Measurements from ENCODE around the gene SRBD1. TPM values are rescaled to one million over a fixed set of nuclear protein-coding genes. Genes with fewer than 3 reads are reported as not detected.
"Not testable (repeated sequence)": the region's sequence is repeated elsewhere in the genome, so short reads cannot be mapped to it uniquely, and the experiment has no call there.

SRBD1 gene
- polyA plus RNA-seq, 1 donor (not counting 4 experiments of a cell fraction or from before 2014, with no cell fraction given), result 8.8 TPM

- dilution Hi-C loops (cut with MboI; ENCODE audit: extremely low pct_ligation_motif_present, low sequenced_read_pairs), result no loop called here
- Histone ChIP-seq H3K79me2 (ENCODE audit: control insufficient read depth, insufficient read depth, low read length) (no peaks in the 10 kb centered on the region), H3K9me1 (ENCODE audit: control insufficient read depth, extremely low read depth, insufficient read depth, low read length) (no peaks in the 10 kb centered on the region), H3K27ac (ENCODE audit: control insufficient read depth, insufficient read depth, low read length) (no peak overlapping the region), H3K27me3 (ENCODE audit: control insufficient read depth, extremely low read depth, insufficient read depth, low read length) (no peaks in the 10 kb centered on the region), H4K20me1 (ENCODE audit: control insufficient read depth, extremely low read depth, insufficient read depth, low read length) (no peaks in the 10 kb centered on the region), H3K4me3 (ENCODE audit: control insufficient read depth in 2 of 3, extremely low read depth in 1 of 3, insufficient read depth in 2 of 3, low read depth in 1 of 3, low read length in 3 of 3) (no peak overlapping the region), H3K4me2 (ENCODE audit: control insufficient read depth, extremely low read depth, insufficient read depth, low read depth, low read length) (no peak overlapping the region), H3K36me3 (ENCODE audit: control insufficient read depth in 2 of 2, extremely low read depth in 1 of 2, insufficient read depth in 2 of 2, low read length in 2 of 2) (no peaks in the 10 kb centered on the region), H3K9ac (ENCODE audit: control insufficient read depth, extremely low read depth, insufficient read depth, low read length) (no peak overlapping the region), H3K4me1 (ENCODE audit: control insufficient read depth, extremely low read depth, insufficient read depth, low read length) (peaks cover 6% of the 10 kb centered on the region), H2AFZ (ENCODE audit: control insufficient read depth, low read length) (no peak overlapping the region), H3K9me3 (ENCODE audit: control insufficient read depth, low read depth, low read length) (no peaks in the 10 kb centered on the region)
- no peak for FAIRE-seq
- no peak for DNase-seq (ENCODE audit: low read depth, low spot score)
- no peak for TF ChIP-seq EZH2 (IDR thresholded peaks at IDR 0.05; ENCODE audit: low read length)
- TF ChIP-seq, protein P1, sequence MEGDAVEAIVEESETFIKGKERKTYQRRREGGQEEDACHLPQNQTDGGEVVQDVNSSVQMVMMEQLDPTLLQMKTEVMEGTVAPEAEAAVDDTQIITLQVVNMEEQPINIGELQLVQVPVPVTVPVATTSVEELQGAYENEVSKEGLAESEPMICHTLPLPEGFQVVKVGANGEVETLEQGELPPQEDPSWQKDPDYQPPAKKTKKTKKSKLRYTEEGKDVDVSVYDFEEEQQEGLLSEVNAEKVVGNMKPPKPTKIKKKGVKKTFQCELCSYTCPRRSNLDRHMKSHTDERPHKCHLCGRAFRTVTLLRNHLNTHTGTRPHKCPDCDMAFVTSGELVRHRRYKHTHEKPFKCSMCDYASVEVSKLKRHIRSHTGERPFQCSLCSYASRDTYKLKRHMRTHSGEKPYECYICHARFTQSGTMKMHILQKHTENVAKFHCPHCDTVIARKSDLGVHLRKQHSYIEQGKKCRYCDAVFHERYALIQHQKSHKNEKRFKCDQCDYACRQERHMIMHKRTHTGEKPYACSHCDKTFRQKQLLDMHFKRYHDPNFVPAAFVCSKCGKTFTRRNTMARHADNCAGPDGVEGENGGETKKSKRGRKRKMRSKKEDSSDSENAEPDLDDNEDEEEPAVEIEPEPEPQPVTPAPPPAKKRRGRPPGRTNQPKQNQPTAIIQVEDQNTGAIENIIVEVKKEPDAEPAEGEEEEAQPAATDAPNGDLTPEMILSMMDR (optimal IDR thresholded peaks at IDR 0.05 in 1 of 3, IDR thresholded peaks at IDR 0.05 in 1 of 3, conservative IDR thresholded peaks at IDR 0.05 in 1 of 3; ENCODE audit: extremely low read depth in 1 of 3, insufficient read depth in 2 of 3, low read length in 3 of 3), result no peak
Observed at GRCh38 chr2:45432406-45432805, 178.7 kb downstream of the SRBD1 start.

GRCh38 chr2:45426025-45426424 is 185.0 kb downstream of the SRBD1 start:
- H3K4me3 ChIP-seq (ENCODE audit: control insufficient read depth in 2 of 3, extremely low read depth in 1 of 3, insufficient read depth in 2 of 3, low read depth in 1 of 3, low read length in 3 of 3); H3K36me3 ChIP-seq (ENCODE audit: control insufficient read depth in 2 of 2, extremely low read depth in 1 of 2, insufficient read depth in 2 of 2, low read length in 2 of 2); dilution Hi-C loops (cut with MboI; ENCODE audit: extremely low pct_ligation_motif_present, low sequenced_read_pairs); H3K9me1 ChIP-seq (ENCODE audit: control insufficient read depth, extremely low read depth, insufficient read depth, low read length); H3K27ac ChIP-seq (ENCODE audit: control insufficient read depth, insufficient read depth, low read length); H2AFZ ChIP-seq (ENCODE audit: control insufficient read depth, low read length); H3K79me2 ChIP-seq (ENCODE audit: control insufficient read depth, insufficient read depth, low read length); H3K9ac ChIP-seq (ENCODE audit: control insufficient read depth, extremely low read depth, insufficient read depth, low read length); H3K4me2 ChIP-seq (ENCODE audit: control insufficient read depth, extremely low read depth, insufficient read depth, low read depth, low read length); H4K20me1 ChIP-seq (ENCODE audit: control insufficient read depth, extremely low read depth, insufficient read depth, low read length); H3K4me1 ChIP-seq (ENCODE audit: control insufficient read depth, extremely low read depth, insufficient read depth, low read length); FAIRE-seq; H3K9me3 ChIP-seq (ENCODE audit: control insufficient read depth, low read depth, low read length); H3K27me3 ChIP-seq (ENCODE audit: control insufficient read depth, extremely low read depth, insufficient read depth, low read length); DNase-seq (ENCODE audit: low read depth, low spot score): not testable (repeated sequence)

DNA sequence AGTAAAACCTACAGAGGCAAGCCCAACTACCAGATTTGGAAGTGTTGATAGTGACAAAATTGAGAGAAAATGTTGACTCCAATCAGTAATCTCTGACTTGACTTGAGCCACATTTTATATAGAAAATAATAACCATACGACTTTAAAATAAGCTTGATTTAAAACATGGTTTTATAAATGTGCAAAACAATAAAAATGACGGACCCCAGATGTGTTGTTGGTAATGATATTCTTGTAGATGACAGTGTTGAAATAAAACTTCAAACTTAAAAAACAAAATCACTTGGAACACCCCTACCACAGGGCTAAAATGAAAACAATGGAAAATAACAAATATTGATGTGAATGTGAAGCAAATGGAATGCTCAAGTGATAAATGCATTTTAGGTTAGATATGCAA is 188.1 kb downstream of the SRBD1 start:
- no peak overlapping the region for H3K4me3 ChIP-seq (ENCODE audit: control insufficient read depth in 2 of 3, extremely low read depth in 1 of 3, insufficient read depth in 2 of 3, low read depth in 1 of 3, low read length in 3 of 3)
- no peaks in the 10 kb centered on the region for H3K4me1 ChIP-seq (ENCODE audit: control insufficient read depth, extremely low read depth, insufficient read depth, low read length)
- H3K9ac ChIP-seq (ENCODE audit: control insufficient read depth, extremely low read depth, insufficient read depth, low read length), result no peak overlapping the region
- H3K27ac ChIP-seq (ENCODE audit: control insufficient read depth, insufficient read depth, low read length), result no peak overlapping the region
- no peaks in the 10 kb centered on the region for H3K27me3 ChIP-seq (ENCODE audit: control insufficient read depth, extremely low read depth, insufficient read depth, low read length)
- H3K9me3 ChIP-seq (ENCODE audit: control insufficient read depth, low read depth, low read length), result no peaks in the 10 kb centered on the region
- H4K20me1 ChIP-seq (ENCODE audit: control insufficient read depth, extremely low read depth, insufficient read depth, low read length), result no peaks in the 10 kb centered on the region
- no peak overlapping the region for H2AFZ ChIP-seq (ENCODE audit: control insufficient read depth, low read length)
- no peak for FAIRE-seq
- H3K4me2 ChIP-seq (ENCODE audit: control insufficient read depth, extremely low read depth, insufficient read depth, low read depth, low read length), result no peak overlapping the region
- dilution Hi-C loops (cut with MboI; ENCODE audit: extremely low pct_ligation_motif_present, low sequenced_read_pairs), result no loop called here
- no peaks in the 10 kb centered on the region for H3K9me1 ChIP-seq (ENCODE audit: control insufficient read depth, extremely low read depth, insufficient read depth, low read length)
- DNase-seq (ENCODE audit: low read depth, low spot score), result no peak
- peaks cover 1 to 3% of the 10 kb centered on the region in 2 experiments for H3K36me3 ChIP-seq (ENCODE audit: control insufficient read depth in 2 of 2, extremely low read depth in 1 of 2, insufficient read depth in 2 of 2, low read length in 2 of 2)
- TF ChIP-seq, protein P1 (optimal IDR thresholded peaks at IDR 0.05 in 1 of 3, IDR thresholded peaks at IDR 0.05 in 1 of 3, conservative IDR thresholded peaks at IDR 0.05 in 1 of 3; ENCODE audit: extremely low read depth in 1 of 3, insufficient read depth in 2 of 3, low read length in 3 of 3), result no peak
- TF ChIP-seq EZH2 (IDR thresholded peaks at IDR 0.05; ENCODE audit: low read length), result no peak
- no peaks in the 10 kb centered on the region for H3K79me2 ChIP-seq (ENCODE audit: control insufficient read depth, insufficient read depth, low read length)
